SK-N-SH (cell line): ENCODE data around the gene GGACT. TPM values are rescaled to one million over a fixed set of nuclear protein-coding genes. Genes with fewer than 3 reads are reported as not detected.

ENCODE experiments used
- CTCF ChIA-PET: fragments of 300-600, 350-600 bp; formaldehyde crosslinking; extraction: SDS; loops from one replicate; lab custom pipeline; 2021; lab: Yijun Ruan, JAX
- POLR2A ChIA-PET: fragments of 350-600 bp; sonication (Branson Sonifier 250); formaldehyde crosslinking; extraction: SDS; loops from one replicate; lab custom pipeline; 2020; ENCODE audit warnings: antibody characterized with exemption, inconsistent platforms; lab: Yijun Ruan, JAX
- DNase-seq: peaks from one replicate; pipeline ENCODE4 v3.0.0; 2012
- H2AFZ ChIP-seq: fragments of 200-600 bp; sonication (generic); 2 replicates; pipeline ENCODE4 v1.8.1; 2016; ENCODE audit warnings: antibody characterized with exemption, mild to moderate bottlenecking, low read depth
- H3F3A ChIP-seq: fragments of 200-600 bp; sonication (generic); replicated peaks from 2 replicates; pipeline ENCODE3; 2016; ENCODE audit warnings: antibody characterized with exemption, mild to moderate bottlenecking; ENCODE audit not compliant: insufficient read depth
- H3K27ac ChIP-seq, 2 experiments: fragments of 200-500 bp in 1 of 2; fragments of 200-600 bp in 1 of 2; sonication (Bioruptor generic) in 1 of 2; sonication (generic), shearing (Covaris generic) in 1 of 2; 2 replicates each; pipeline versions ENCODE4 v1.5.1 to v1.6.1; 2014 to 2016; ENCODE audit warnings: low read depth in 2 of 2, inconsistent platforms in 1 of 2, low read length in 1 of 2, mild to moderate bottlenecking in 1 of 2, mixed read lengths in 1 of 2
- H3K27me3 ChIP-seq: fragments of 200-600 bp; sonication (generic), shearing (Covaris generic); 2 replicates; pipeline ENCODE4 v1.6.1; 2016; ENCODE audit warnings: mixed run types; ENCODE audit not compliant: insufficient read depth
- H3K36me3 ChIP-seq, 2 experiments: fragments of 200-500 bp in 1 of 2; fragments of 200-600 bp in 1 of 2; sonication (Bioruptor generic) in 1 of 2; sonication (generic) in 1 of 2; replicated peaks in 1 of 2; 2 replicates each; pipeline versions ENCODE3 to v1.5.1; 2014 to 2016; ENCODE audit warnings: low read length in 1 of 2, mild to moderate bottlenecking in 1 of 2; ENCODE audit not compliant: insufficient read depth in 2 of 2, control insufficient read depth in 1 of 2
- H3K4me1 ChIP-seq, 2 experiments: fragments of 200-500 bp in 1 of 2; fragments of 200-600 bp in 1 of 2; sonication (Bioruptor generic) in 1 of 2; sonication (generic), shearing (Covaris generic) in 1 of 2; 2 replicates each; pipeline versions ENCODE4 v1.5.1 to v1.6.1; 2014 to 2016; ENCODE audit warnings: low read depth in 1 of 2, low read length in 1 of 2, mixed run types in 1 of 2; ENCODE audit not compliant: insufficient read depth in 2 of 2, control insufficient read depth in 1 of 2
- H3K4me2 ChIP-seq: fragments of 200-600 bp; sonication (generic), shearing (Covaris generic); 2 replicates; pipeline ENCODE4 v1.6.1; 2017; ENCODE audit warnings: mixed run types
- H3K4me3 ChIP-seq, 2 experiments: fragments of 200-500 bp in 1 of 2; fragments of 200-600 bp in 1 of 2; sonication (Bioruptor generic) in 1 of 2; sonication (generic), shearing (Covaris generic) in 1 of 2; 2 replicates each; pipeline versions ENCODE4 v1.5.1 to v1.8.1; 2014 to 2016; ENCODE audit warnings: low read depth in 2 of 2, inconsistent platforms in 1 of 2, low read length in 1 of 2, mild to moderate bottlenecking in 1 of 2, mixed read lengths in 1 of 2, moderate library complexity in 1 of 2
- H3K79me2 ChIP-seq: fragments of 200-600 bp; sonication (generic); 2 replicates; pipeline ENCODE4 v1.8.1; 2017; ENCODE audit warnings: mild to moderate bottlenecking; ENCODE audit not compliant: insufficient read depth
- H3K9ac ChIP-seq: fragments of 200-600 bp; sonication (generic); 2 replicates; pipeline ENCODE4 v1.6.1; 2017; ENCODE audit warnings: mixed run types
- H3K9me2 ChIP-seq: fragments of 200-600 bp; sonication (generic); 2 replicates; pipeline ENCODE4 v1.6.1; 2017; ENCODE audit warnings: mixed run types
- H3K9me3 ChIP-seq: fragments of 200-600 bp; sonication (generic); 2 replicates; pipeline ENCODE4 v1.6.1; 2017; ENCODE audit warnings: mixed run types, mild to moderate bottlenecking, moderate library complexity
- H4K20me1 ChIP-seq: fragments of 200-600 bp; sonication (generic); 2 replicates; pipeline ENCODE4 v1.6.1; 2017; ENCODE audit warnings: mild to moderate bottlenecking, mixed run types; ENCODE audit not compliant: insufficient read depth
- CHD2 ChIP-seq: fragments of 150-350 bp; IDR thresholded peaks from 2 replicates; pipeline ENCODE4 v1.6.1; 2018; ENCODE audit warnings: low read length; ENCODE audit not compliant: partially characterized antibody
- FOXM1 ChIP-seq: IDR thresholded peaks from 2 replicates; pipeline ENCODE4 v1.4.0; 2012; ENCODE audit warnings: low read depth, mild to moderate bottlenecking
- GATA2 ChIP-seq: sonication (generic); formaldehyde crosslinking; IDR thresholded peaks from 2 replicates; pipeline ENCODE4 v1.5.0; 2020; ENCODE audit warnings: mild to moderate bottlenecking, missing genetic modification reagents
- MAX ChIP-seq: IDR thresholded peaks from 2 replicates; pipeline ENCODE4 v1.4.0; 2012; ENCODE audit warnings: low read depth
- MEF2A ChIP-seq: IDR thresholded peaks from 2 replicates; pipeline ENCODE4 v1.4.0; 2012; ENCODE audit warnings: low read depth, borderline replicate concordance
- NFIC ChIP-seq: IDR thresholded peaks from 2 replicates; pipeline ENCODE4 v1.4.0; 2012; ENCODE audit warnings: borderline replicate concordance
- SIN3A ChIP-seq: IDR thresholded peaks from 2 replicates; pipeline ENCODE4 v1.6.1; 2012; ENCODE audit warnings: low read depth, mild to moderate bottlenecking, low read length, moderate library complexity, borderline replicate concordance
- SMC3 ChIP-seq: IDR thresholded peaks from 2 replicates; pipeline ENCODE4 v1.6.1; 2012; ENCODE audit warnings: low read depth, low read length, improper control_type of control experiment
- TAF1 ChIP-seq: IDR thresholded peaks from 2 replicates; pipeline ENCODE4 v1.6.1; 2012; ENCODE audit warnings: low read depth, mild to moderate bottlenecking, low read length, moderate library complexity, borderline replicate concordance
- TEAD4 ChIP-seq: IDR thresholded peaks from 2 replicates; pipeline ENCODE4 v1.4.0; 2012; ENCODE audit warnings: mild to moderate bottlenecking, borderline replicate concordance; ENCODE audit not compliant: insufficient read depth
- WGBS: methylation state at CpG from one replicate; pipeline ENCODE4 v1.1.6; 2017; ENCODE audit warnings: low lambda C conversion rate; 5-methylcytosine and 5-hydroxymethylcytosine counted together
- polyA plus RNA-seq, 3 experiments: library from polyadenylated mRNA; depleted of rRNA; stranded (reverse); fragments of >200 nt; gene quantifications; 2 replicates each; pipeline ENCODE4 v1.2.3, GENCODE V29; 2012
- TF ChIP-seq, protein P1 (sequence below): fragments of 150-350 bp; IDR thresholded peaks from 2 replicates; pipeline ENCODE4 v1.6.1; 2016; ENCODE audit warnings: mild to moderate bottlenecking, low read depth, low read length
- TF ChIP-seq, protein P2 (sequence below): IDR thresholded peaks from 2 replicates; pipeline ENCODE4 v1.4.0; 2012; ENCODE audit warnings: low read depth, borderline replicate concordance

Gene GGACT
- polyA plus RNA-seq, 1 of the 3 experiments (the other 2 are of a cell fraction) = 7.1 TPM

- ChIA-PET POLR2A (no interaction called here), CTCF (interaction anchor here (0.7 to 1.8 kb wide), 4 partner anchors 8 to 865 kb away, joined by 3 to 5 read pairs (median 4); no protein-coding TSS in a partner anchor)
- Histone ChIP-seq H3K36me3 (peaks cover 0 to 6% of the 10 kb centered on the region in 2 experiments), H2AFZ (no peak overlapping the region), H3F3A (no peaks in the 10 kb centered on the region), H3K4me3 (no peak overlapping the region), H3K27me3 (no peaks in the 10 kb centered on the region), H4K20me1 (no peaks in the 10 kb centered on the region), H3K9ac (no peak overlapping the region), H3K9me2 (no peaks in the 10 kb centered on the region), H3K27ac (no peak overlapping the region), H3K4me1 (peaks cover 6 to 7% of the 10 kb centered on the region in 2 experiments; a peak in 2 of 4 replicates), H3K79me2 (no peaks in the 10 kb centered on the region), H3K9me3 (no peaks in the 10 kb centered on the region), H3K4me2 (no peak overlapping the region)
- DNase-seq = no peak
- 95% methylated on average over 19 of the region's 19 CpGs for WGBS
- TF ChIP-seq SMC3 (no peak), GATA2 (no peak), TAF1 (no peak), CHD2 (no peak), TEAD4 (no peak), NFIC (no peak), MEF2A (no peak), SIN3A (no peak), MAX (no peak), FOXM1 (no peak)
- TF ChIP-seq, protein P1, sequence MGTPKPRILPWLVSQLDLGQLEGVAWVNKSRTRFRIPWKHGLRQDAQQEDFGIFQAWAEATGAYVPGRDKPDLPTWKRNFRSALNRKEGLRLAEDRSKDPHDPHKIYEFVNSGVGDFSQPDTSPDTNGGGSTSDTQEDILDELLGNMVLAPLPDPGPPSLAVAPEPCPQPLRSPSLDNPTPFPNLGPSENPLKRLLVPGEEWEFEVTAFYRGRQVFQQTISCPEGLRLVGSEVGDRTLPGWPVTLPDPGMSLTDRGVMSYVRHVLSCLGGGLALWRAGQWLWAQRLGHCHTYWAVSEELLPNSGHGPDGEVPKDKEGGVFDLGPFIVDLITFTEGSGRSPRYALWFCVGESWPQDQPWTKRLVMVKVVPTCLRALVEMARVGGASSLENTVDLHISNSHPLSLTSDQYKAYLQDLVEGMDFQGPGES = no peak
- TF ChIP-seq, protein P2, sequence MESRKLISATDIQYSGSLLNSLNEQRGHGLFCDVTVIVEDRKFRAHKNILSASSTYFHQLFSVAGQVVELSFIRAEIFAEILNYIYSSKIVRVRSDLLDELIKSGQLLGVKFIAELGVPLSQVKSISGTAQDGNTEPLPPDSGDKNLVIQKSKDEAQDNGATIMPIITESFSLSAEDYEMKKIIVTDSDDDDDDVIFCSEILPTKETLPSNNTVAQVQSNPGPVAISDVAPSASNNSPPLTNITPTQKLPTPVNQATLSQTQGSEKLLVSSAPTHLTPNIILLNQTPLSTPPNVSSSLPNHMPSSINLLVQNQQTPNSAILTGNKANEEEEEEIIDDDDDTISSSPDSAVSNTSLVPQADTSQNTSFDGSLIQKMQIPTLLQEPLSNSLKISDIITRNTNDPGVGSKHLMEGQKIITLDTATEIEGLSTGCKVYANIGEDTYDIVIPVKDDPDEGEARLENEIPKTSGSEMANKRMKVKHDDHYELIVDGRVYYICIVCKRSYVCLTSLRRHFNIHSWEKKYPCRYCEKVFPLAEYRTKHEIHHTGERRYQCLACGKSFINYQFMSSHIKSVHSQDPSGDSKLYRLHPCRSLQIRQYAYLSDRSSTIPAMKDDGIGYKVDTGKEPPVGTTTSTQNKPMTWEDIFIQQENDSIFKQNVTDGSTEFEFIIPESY = no peak
Measured at GRCh38 chr13:100521851-100522617, 66.6 kb downstream of the GGACT start.
